Measurements from ENCODE around the gene NASP.
A peak's percentile ranks its signal among the peaks of the same experiment; 100 is the strongest.
"Not testable (repeated sequence)": the region's sequence is repeated elsewhere in the genome, so short reads cannot be mapped to it uniquely, and the experiment has no call there.

NASP gene

DNA sequence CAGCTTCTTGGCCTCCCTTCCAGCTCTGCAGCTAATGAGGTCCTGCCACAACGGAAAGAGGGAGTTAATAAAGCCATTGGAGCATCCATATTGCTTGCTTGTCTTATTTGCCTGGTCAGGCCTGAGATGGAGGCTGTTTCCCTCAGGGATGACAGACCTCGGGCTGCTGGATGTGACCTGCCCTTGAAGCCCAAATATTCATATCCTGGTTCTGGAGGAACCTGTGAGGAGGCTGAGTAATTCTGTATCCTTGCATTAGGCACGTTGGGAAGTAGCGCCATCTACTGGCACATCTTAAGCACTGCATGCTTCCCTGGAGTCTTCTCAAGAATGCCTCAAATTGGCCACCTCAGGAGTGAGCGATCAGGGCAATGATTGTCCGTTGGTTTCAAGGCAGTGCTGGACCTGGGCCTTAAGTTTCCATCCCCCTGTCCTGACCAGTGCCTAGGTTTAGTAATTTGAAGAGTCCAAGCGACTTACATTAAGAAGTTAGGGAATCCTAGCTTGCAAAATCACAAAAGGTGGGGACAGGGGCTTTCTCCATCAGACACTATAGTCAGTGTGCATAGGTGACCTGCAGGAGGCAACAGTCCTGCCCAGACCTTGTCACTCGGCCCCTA lies 13.8 kb upstream of the NASP start:
- peak; percentile 64 for DNase-seq

DNA sequence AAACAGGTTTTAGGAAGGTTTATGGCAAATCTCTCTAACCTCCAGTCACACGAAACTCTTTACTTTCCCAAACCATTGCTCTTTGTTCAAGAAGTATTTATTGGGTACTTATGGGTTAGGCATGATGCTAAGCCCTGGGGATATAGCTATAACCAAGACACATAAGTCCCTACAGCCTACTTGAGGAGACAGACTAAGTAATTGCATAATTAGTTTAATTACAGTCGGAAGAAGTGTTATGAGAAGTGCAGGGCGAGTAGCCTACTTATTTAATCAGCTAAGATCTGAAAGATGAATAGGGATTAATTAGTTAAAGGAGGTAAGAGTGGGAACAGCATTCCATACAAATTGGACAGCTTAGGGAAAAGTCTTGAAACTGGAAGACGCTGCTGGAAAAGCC lies 13.2 kb upstream of the NASP start:
- DNase-seq = no peak

GRCh38 chr1:45573231-45573804 lies 10.5 kb upstream of the NASP start:
- DNase-seq = no peak

GRCh38 chr1:45574105-45574626 lies 9.7 kb upstream of the NASP start:
- DNase-seq = no peak

- peak; percentile 96 for DNase-seq
Measured at GRCh38 chr1:45583264-45583665, 576 bp upstream of the NASP start.

- DNase-seq = peak; percentile 86
Measured at GRCh38 chr1:45584351-45585109, 689 bp downstream of the NASP start.

- DNase-seq = no peak
Measured at GRCh38 chr1:45585110-45585426, 1.2 kb downstream of the NASP start.

DNA sequence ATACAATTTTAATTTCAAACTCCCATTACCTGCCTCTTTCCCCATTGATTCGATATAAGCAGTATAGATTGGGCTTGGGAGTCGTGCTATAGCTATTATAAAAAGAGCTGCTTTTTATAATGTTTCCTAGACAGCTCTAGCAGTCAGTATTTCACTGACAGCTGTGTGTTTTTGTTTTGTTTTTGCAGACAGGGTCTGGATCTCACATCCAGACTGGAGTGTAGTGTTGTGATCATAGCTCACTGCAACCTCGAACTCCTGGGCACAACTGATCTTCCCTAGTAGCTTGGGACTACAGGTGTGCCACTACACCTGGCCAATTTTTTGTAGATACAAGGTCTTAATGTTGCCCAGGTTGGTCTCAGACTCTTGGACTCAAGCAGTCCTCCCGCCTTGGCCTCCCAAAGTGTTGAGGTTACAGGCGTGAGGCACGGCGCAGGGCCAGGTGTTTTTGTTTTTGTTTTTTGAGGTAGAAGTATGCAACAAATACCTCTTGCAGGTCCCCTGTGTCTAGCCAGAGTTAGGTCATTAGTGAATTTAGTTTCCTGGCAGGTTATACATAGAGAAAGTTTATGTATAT lies 1.7 kb downstream of the NASP start:
- DNase-seq = no peak

- DNase-seq = no peak
Measured at GRCh38 chr1:45586769-45587168, 2.9 kb downstream of the NASP start.

DNA sequence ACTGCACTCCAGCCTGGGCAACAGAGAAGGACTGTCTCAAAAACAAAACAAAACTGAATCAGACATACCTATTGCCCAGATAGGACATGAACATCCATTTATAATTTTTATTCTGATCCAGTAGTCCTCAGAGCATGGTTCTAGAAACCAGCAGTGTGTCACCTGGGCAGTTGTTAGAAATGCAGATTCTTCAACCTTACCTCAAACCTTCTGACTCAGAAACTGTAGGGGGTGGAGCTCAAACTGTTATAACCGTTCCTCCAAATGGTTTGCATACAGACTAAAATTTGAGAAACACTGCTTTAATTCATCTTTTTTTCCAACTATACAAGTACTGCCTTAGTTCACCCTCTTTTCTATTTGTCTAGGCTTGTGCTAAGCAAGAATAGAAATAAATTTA lies 6.0 kb downstream of the NASP start:
- no peak for DNase-seq

DNA sequence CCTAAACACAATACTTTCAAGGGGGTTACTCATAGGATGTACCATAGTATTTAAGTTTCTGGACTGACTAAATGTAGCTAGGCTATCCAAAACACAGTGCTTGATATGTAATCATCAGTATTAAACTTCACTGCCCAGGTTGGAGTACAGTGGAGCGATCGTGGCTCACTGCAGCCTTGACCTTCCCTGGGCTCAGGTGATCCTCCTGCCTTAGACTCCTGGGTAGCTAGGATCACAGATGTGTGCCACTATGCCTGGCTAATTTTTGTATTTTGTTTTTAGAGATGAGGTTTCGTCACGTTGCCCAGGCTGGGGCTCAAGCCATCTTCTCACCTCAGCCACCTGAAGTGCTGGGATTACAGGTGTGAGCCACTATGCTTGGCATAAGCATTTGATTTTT lies 10.6 kb downstream of the NASP start:
- no peak for DNase-seq

DNA sequence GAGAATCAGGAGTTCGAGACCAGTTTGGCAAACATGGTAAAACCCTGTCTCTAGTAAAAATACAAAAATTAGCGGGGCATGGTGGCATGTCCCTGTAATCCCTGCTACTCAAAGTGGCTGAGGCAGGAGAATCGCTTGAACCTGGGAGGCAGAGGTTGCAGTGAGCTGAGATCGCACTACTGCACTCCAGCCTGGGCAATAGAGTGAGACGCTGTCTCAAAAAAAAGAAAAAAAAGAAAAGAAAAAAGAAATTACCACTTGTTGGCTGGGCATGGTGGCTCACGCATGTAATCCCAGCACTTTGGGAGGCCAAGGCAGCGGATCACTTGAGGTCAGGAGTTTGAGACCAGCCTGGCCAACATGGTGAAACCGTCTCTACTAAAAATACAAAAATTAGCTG lies 12.9 kb downstream of the NASP start:
- not testable (repeated sequence) for DNase-seq

GRCh38 chr1:45604239-45604638 lies 20.4 kb downstream of the NASP start:
- no peak for DNase-seq

- no peak for DNase-seq
Measured at GRCh38 chr1:45607404-45608074, 23.7 kb downstream of the NASP start.

GRCh38 chr1:45608175-45609156 lies 24.6 kb downstream of the NASP start:
- no peak for DNase-seq

DNA sequence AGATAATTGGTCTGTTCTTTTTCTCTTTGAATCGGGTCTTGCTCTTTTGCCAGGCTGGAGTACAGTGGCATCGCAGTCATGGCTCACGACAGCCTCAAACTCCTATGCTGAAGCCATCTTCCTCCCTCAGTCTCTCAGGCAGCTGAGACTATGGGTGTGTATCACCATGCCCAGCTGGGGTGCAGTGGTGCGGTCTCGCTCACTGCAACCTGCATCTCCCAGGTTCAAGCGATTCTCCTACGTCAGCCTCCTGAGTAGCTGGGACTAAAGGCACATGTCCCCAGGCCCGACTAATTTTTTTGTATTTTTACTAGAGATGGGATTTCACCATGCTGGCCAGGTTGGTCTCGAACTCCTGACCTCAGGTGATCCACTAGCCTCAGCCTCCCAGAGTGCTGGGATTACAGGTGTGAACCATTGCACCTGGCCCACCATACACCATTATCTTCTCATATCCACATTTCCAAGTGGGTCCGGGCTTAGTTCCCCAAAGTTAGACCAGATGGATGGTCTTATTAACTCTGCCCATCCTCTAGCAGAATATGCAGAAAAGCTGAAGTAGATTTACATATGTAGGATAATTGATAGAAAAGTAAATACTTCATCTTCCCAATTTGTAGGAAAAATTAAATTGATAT lies 26.9 kb downstream of the NASP start:
- DNase-seq = no peak

- no peak for DNase-seq
Measured at GRCh38 chr1:45612941-45613579, 29.2 kb downstream of the NASP start.

DNA sequence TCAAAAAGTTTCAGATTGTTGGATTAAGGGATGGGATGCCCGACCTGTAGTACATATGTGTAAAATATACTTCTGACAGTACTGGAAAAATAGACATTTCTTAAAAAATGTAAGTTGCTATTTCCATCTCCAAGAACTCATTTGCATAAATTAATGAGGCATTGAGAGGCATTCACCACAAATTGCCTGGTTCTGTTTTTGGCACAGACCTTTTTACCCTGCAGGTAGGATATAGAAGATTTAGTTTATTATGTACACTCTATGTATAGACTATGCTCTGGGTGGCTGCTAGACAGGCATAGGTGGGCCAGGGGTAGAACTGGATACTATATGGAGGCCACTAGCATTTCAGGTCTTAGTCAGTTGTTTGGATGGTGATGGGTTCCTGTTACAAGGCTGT lies 32.0 kb downstream of the NASP start:
- no peak for DNase-seq

DNA sequence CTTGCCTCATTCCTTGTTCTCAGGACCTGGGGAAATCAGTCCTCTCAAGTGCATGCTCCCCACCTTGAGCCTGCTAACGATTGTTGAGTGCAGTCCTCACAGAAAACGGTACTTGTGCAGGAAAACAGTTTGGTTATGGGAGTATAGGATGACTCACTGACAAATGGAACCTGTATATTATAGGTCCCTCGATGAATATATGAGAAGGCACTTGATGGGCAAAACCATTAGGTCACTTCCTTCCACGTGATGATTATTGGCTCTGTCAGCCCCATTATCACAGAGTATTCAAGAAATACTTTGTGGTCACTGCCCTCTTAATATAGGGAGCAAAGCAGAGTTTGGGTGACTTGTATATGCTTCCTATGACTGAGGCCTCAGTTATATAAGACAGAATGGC lies 33.8 kb downstream of the NASP start:
- DNase-seq = no peak

DNA sequence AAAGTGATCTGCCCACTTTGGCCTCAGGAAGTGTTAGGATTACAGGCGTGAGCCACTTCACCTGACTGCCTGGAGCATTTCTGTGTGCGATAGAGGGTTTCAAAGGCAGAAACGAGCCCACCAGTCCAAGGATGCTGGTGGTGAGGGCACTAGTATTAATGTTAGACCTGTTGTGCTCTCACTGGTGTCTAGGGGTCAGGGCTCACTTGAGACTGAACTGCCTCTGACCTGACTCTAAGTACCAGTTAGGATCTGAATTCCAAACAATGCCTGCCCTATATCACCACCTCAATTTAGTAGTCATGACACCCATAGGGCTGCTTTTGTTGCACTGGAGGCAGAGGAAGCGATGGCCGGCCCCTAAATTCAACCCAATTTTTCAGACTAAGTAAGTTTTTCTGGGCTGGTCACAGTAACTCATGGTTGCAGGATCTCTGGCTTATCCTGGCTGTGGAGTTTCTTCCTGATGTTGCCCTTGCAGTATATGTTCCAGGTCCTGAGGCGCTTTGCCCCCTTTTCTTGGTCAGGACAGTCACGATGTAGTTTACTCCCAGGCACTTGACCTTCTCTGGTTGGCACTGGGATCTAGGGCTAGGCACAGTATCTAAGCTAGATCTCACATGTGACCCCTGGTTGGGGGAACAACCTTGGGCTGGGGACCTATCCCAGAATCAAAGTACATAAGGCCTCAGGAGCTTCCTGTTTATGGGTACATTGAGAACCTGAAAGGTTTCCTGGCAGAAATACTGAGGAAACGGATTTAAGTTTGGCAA lies 35.5 kb downstream of the NASP start:
- no peak for DNase-seq
